K562 (cell line): Measurements from ENCODE around the gene AOC1. TPM values are rescaled to one million over a fixed set of nuclear protein-coding genes. Genes with fewer than 3 reads are reported as not detected.

Source experiments
- BMI1 ChIP-seq: fragments of 150-350 bp; IDR thresholded peaks from 2 replicates; pipeline ENCODE4 v1.6.1; 2014; ENCODE audit warnings: low read length
- CEBPG ChIP-seq, 3 experiments: fragments of 200-800 bp in 1 of 3; sonication (Bioruptor generic) in 1 of 3; sonication (generic) in 1 of 3; formaldehyde crosslinking in 1 of 3; IDR thresholded peaks in 2 of 3; conservative IDR thresholded peaks in 1 of 3; 2 replicates each; pipeline versions ENCODE4 v1.6.1 to v1.8.0; 2016 to 2022; ENCODE audit warnings: missing compliant biosample characterization in 2 of 3, missing genetic modification characterization in 2 of 3, mild to moderate bottlenecking in 1 of 3, missing genetic modification reagents in 1 of 3
- ESRRA ChIP-seq: fragments of 450-650 bp; IDR thresholded peaks from 2 replicates; pipeline ENCODE4 v1.6.1; 2014; ENCODE audit warnings: low read depth, mild to moderate bottlenecking, moderate library complexity, borderline replicate concordance
- FOXM1 ChIP-seq, 2 experiments: fragments of 450-650 bp in 1 of 2; sonication (generic) in 1 of 2; formaldehyde crosslinking in 1 of 2; IDR thresholded peaks; 2 replicates each; pipeline versions ENCODE4 v1.6.1 to v1.9.0; 2017 to 2022; ENCODE audit warnings: low read depth in 2 of 2, mild to moderate bottlenecking in 2 of 2, missing genetic modification reagents in 1 of 2, moderate library complexity in 1 of 2
- HCFC1 ChIP-seq: IDR thresholded peaks from 2 replicates; pipeline ENCODE4 v1.6.1; 2012; ENCODE audit warnings: low read depth, low read length, improper control_type of control experiment
- HSF4 ChIP-seq: fragments of 250-450 bp; sonication (Bioruptor Pico); IDR thresholded peaks from 2 replicates; pipeline ENCODE4 v2.1.2; 2022; ENCODE audit warnings: mild to moderate bottlenecking, moderate library complexity, borderline replicate concordance
- L3MBTL2 ChIP-seq: fragments of 450-650 bp; IDR thresholded peaks from 2 replicates; pipeline ENCODE4 v1.6.1; 2016; ENCODE audit warnings: mild to moderate bottlenecking, moderate library complexity
- PHF20 ChIP-seq: fragments of 450-650 bp; IDR thresholded peaks from 2 replicates; pipeline ENCODE4 v1.6.1; 2018; ENCODE audit not compliant: partially characterized antibody
- RFX5 ChIP-seq: IDR thresholded peaks from 2 replicates; pipeline ENCODE4 v1.6.1; 2011; ENCODE audit warnings: low read depth, mild to moderate bottlenecking, improper control_type of control experiment, low read length
- RFX7 ChIP-seq: fragments of 250-450 bp; sonication (Bioruptor Pico); IDR thresholded peaks from 2 replicates; pipeline ENCODE4 v1.5.1; 2021; ENCODE audit warnings: mild to moderate bottlenecking
- ZKSCAN1 ChIP-seq: fragments of 150-350 bp; IDR thresholded peaks from 2 replicates; pipeline ENCODE4 v1.6.1; 2016; ENCODE audit warnings: low read depth, low read length
- ZNF316 ChIP-seq: fragments of 450-650 bp; IDR thresholded peaks from 2 replicates; pipeline ENCODE4 v1.6.1; 2016
- ZNF699 ChIP-seq: fragments of 250-450 bp; sonication (Bioruptor Pico); IDR thresholded peaks from 2 replicates; pipeline ENCODE4 v1.8.0; 2021; ENCODE audit warnings: mild to moderate bottlenecking, moderate library complexity; ENCODE audit not compliant: insufficient replicate concordance
- ZNF75A ChIP-seq: fragments of 450-650 bp; formaldehyde crosslinking; IDR thresholded peaks from 2 replicates; pipeline ENCODE4 v1.4.0; 2020; ENCODE audit warnings: mild to moderate bottlenecking
- polyA plus RNA-seq, 8 experiments: library from polyadenylated mRNA; depleted of rRNA in 4 of 8; stranded (reverse) in 5 of 8; unstranded in 3 of 8; fragments of >200 nt; fragmentation: Nextera tagmentation in 2 of 8; fragmentation: Illumina TruSeq in 1 of 8; extraction: Ambion mirVana in 2 of 8; extraction: Trizol in 1 of 8; gene quantifications; 2 replicates each; pipeline versions ENCODE4 v1.2.1 to v1.2.3, GENCODE V29; 2011 to 2014; ENCODE audit warnings: inconsistent platforms in 1 of 8, missing spikeins in 1 of 8
- total RNA-seq, 7 experiments: library from RNA; depleted of rRNA in 6 of 7; stranded (reverse); fragments of >200 nt in 6 of 7; fragmentation: Illumina TruSeq in 2 of 7; extraction: Trizol in 2 of 7; gene quantifications; 2 replicates each; pipeline versions ENCODE4 v1.2.1 to v1.2.3, GENCODE V29; 2011 to 2021; ENCODE audit warnings: low replicate concordance in 1 of 7
- TF ChIP-seq, protein P1 (sequence below), 3 experiments: IDR thresholded peaks in 2 of 3; conservative IDR thresholded peaks in 1 of 3; 2 replicates each; pipeline ENCODE4 v1.5.1; 2011 to 2012; ENCODE audit warnings: low read length in 3 of 3, mild to moderate bottlenecking in 3 of 3, control low read depth in 2 of 3, improper control_type of control experiment in 1 of 3, inconsistent platforms in 1 of 3, low read depth in 1 of 3, mixed read lengths in 1 of 3, moderate library complexity in 1 of 3; ENCODE audit not compliant: insufficient read depth in 2 of 3
- TF ChIP-seq, protein P2 (sequence below): fragments of 450-650 bp; IDR thresholded peaks from 2 replicates; pipeline ENCODE4 v1.6.1; 2017; ENCODE audit warnings: antibody characterized with exemption
- TF ChIP-seq, protein P3 (sequence below): sonication (generic); formaldehyde crosslinking; IDR thresholded peaks from 2 replicates; pipeline ENCODE4 v1.8.1; 2023; ENCODE audit warnings: mild to moderate bottlenecking, missing genetic modification reagents
- TF ChIP-seq, protein P4 (sequence below): fragments of 450-650 bp; formaldehyde crosslinking; IDR thresholded peaks from 2 replicates; pipeline ENCODE4 v1.4.0; 2020; ENCODE audit warnings: mild to moderate bottlenecking, moderate library complexity
- TF ChIP-seq, protein P5 (sequence below): IDR thresholded peaks from 2 replicates; pipeline ENCODE4 v1.6.1; 2012; ENCODE audit warnings: low read depth, low read length, improper control_type of control experiment, borderline replicate concordance

Gene AOC1
- total and polyA plus RNA-seq, 9 of the 15 experiments (the other 6 are each of a cell fraction or from before 2014, with no cell fraction given): not detected

DNA sequence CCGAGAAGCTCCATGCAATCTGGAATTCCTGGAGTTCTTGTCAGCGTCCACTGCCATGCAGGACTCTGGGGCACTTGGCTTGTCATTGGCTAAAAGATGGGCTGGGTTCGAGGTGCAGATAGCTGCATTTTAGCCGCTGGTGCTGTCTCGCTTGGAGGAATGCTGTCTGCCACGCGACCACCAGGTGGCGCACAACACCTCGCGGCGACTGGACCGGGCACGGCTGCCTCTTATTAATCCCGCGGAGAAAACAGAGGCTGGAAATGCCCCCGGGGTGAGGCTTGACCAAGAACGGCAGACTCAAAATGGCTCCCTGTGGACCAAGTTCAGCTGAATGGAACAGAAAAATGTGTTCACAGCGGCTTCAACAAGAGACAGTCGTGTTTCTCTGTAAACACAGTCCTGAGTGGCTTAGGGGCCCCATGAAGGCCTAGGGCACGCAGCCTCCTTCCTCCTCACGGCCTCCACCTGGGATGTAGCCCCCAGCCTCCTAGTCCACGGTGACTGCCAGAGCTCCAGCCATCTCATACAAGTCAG, 46.2 kb downstream of the AOC1 start (continued):
- TF ChIP-seq, protein P1, sequence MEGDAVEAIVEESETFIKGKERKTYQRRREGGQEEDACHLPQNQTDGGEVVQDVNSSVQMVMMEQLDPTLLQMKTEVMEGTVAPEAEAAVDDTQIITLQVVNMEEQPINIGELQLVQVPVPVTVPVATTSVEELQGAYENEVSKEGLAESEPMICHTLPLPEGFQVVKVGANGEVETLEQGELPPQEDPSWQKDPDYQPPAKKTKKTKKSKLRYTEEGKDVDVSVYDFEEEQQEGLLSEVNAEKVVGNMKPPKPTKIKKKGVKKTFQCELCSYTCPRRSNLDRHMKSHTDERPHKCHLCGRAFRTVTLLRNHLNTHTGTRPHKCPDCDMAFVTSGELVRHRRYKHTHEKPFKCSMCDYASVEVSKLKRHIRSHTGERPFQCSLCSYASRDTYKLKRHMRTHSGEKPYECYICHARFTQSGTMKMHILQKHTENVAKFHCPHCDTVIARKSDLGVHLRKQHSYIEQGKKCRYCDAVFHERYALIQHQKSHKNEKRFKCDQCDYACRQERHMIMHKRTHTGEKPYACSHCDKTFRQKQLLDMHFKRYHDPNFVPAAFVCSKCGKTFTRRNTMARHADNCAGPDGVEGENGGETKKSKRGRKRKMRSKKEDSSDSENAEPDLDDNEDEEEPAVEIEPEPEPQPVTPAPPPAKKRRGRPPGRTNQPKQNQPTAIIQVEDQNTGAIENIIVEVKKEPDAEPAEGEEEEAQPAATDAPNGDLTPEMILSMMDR (IDR thresholded peaks at IDR 0.05 in 2 of 3, conservative IDR thresholded peaks at IDR 0.05 in 1 of 3; ENCODE audit: insufficient read depth in 2 of 3, low read depth in 1 of 3, low read length in 3 of 3): peak; percentile 97 to 100 (median 98)
- TF ChIP-seq HSF4 (CRISPR knock-in tag) (no peak), RFX5 (no peak), ZNF75A (no peak), ZNF699 (CRISPR knock-in tag) (no peak), ZNF316 (no peak), ESRRA (peak; percentile 36; the same call in 1 of the 2 replicates), ZKSCAN1 (0 out of 2 replicates have a peak, but pooled peaks have one; percentile 41), L3MBTL2 (peak; percentile 46; the same call in 1 of the 2 replicates), FOXM1 (IDR thresholded peaks at IDR 0.05; ENCODE audit: low read depth) (no peak), FOXM1 (CRISPR knock-in tag; IDR thresholded peaks at IDR 0.05; ENCODE audit: low read depth) (no peak), BMI1 (no peak), HCFC1 (no peak; the same call in 1 of the 2 replicates), PHF20 (no peak), RFX7 (CRISPR knock-in tag) (no peak), CEBPG (CRISPR knock-in tag; IDR thresholded peaks at IDR 0.05) (no peak), CEBPG (tag; conservative IDR thresholded peaks at IDR 0.05 in 1 of 2, IDR thresholded peaks at IDR 0.05 in 1 of 2) (no peak)
- TF ChIP-seq, protein P2, sequence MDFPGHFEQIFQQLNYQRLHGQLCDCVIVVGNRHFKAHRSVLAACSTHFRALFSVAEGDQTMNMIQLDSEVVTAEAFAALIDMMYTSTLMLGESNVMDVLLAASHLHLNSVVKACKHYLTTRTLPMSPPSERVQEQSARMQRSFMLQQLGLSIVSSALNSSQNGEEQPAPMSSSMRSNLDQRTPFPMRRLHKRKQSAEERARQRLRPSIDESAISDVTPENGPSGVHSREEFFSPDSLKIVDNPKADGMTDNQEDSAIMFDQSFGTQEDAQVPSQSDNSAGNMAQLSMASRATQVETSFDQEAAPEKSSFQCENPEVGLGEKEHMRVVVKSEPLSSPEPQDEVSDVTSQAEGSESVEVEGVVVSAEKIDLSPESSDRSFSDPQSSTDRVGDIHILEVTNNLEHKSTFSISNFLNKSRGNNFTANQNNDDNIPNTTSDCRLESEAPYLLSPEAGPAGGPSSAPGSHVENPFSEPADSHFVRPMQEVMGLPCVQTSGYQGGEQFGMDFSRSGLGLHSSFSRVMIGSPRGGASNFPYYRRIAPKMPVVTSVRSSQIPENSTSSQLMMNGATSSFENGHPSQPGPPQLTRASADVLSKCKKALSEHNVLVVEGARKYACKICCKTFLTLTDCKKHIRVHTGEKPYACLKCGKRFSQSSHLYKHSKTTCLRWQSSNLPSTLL: no peak
- TF ChIP-seq, protein P3, sequence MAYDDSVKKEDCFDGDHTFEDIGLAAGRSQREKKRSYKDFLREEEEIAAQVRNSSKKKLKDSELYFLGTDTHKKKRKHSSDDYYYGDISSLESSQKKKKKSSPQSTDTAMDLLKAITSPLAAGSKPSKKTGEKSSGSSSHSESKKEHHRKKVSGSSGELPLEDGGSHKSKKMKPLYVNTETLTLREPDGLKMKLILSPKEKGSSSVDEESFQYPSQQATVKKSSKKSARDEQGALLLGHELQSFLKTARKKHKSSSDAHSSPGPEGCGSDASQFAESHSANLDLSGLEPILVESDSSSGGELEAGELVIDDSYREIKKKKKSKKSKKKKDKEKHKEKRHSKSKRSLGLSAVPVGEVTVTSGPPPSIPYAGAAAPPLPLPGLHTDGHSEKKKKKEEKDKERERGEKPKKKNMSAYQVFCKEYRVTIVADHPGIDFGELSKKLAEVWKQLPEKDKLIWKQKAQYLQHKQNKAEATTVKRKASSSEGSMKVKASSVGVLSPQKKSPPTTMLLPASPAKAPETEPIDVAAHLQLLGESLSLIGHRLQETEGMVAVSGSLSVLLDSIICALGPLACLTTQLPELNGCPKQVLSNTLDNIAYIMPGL (CRISPR knock-in tag): 0 out of 2 replicates have a peak, but pooled peaks have one; percentile 38
- TF ChIP-seq, protein P4, sequence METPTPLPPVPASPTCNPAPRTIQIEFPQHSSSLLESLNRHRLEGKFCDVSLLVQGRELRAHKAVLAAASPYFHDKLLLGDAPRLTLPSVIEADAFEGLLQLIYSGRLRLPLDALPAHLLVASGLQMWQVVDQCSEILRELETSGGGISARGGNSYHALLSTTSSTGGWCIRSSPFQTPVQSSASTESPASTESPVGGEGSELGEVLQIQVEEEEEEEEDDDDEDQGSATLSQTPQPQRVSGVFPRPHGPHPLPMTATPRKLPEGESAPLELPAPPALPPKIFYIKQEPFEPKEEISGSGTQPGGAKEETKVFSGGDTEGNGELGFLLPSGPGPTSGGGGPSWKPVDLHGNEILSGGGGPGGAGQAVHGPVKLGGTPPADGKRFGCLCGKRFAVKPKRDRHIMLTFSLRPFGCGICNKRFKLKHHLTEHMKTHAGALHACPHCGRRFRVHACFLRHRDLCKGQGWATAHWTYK (CRISPR knock-in tag): 0 out of 2 replicates have a peak, but pooled peaks have one; percentile 32
- TF ChIP-seq, protein P5, sequence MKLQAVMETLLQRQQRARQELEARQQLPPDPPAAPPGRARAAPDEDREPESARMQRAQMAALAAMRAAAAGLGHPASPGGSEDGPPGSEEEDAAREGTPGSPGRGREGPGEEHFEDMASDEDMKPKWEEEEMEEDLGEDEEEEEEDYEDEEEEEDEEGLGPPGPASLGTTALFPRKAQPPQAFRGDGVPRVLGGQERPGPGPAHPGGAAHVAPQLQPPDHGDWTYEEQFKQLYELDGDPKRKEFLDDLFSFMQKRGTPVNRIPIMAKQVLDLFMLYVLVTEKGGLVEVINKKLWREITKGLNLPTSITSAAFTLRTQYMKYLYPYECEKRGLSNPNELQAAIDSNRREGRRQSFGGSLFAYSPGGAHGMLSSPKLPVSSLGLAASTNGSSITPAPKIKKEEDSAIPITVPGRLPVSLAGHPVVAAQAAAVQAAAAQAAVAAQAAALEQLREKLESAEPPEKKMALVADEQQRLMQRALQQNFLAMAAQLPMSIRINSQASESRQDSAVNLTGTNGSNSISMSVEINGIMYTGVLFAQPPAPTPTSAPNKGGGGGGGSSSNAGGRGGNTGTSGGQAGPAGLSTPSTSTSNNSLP: no peak
